ENCODE results near the gene IQCN.

The IQCN gene

DNA sequence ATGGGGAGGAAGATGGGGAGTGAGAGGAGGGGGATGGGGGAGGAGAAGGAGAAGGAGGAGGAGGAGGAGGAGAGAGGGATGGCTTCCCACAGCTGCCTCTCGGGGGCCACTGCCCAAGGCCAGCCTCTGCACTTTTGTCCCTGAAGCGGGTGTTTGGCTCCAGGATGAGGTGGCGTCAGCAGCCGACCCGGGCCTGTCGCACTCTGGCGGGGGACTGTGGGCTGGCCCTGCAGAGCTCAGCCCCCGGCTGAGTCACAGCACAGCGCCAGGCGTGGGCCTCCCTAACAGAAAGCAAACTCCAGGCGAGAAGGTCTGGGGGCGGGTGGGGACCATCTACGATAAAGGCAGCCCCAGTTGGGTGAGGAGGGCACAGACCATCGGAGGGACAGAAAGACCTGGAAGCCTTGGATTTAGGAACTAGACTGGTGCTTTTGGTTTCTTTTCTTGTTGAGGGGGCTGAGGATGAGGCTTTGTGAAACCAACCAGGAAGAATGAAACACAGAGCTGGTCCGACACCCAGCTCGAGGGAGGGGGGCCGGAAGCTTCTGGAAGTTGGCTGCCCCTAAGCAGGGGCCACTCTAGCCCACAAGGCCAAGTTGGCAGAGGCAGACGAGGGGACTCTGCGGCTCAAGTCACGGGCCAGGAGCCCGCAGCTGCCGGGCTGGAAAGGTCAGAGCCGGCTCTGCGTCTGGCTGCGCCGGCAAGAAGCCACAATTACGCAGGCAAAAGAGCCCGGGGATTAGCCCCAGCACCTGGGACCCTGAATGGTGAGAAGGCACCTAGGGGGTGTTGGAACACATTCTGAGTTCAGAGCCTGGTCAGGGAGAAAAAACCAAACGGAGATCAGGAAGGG, 30.4 kb upstream of the IQCN start:
- peak; percentile 69 for DNase-seq (ENCODE audit: low spot score)

DNA sequence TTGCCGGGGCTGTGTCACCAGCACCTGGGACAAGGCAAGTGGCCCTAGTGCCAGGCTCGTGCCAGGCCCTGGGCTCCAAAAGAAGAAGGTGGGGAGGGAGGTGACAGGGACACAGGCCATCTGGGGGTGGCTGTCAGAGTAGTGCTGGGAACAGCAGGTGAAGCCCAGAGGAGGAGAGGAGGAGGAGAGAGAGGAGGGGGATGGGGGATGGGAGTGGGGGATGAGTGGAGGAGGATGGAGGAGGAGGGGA, 29.9 kb upstream of the IQCN start:
- DNase-seq (ENCODE audit: low spot score), result no peak

DNA sequence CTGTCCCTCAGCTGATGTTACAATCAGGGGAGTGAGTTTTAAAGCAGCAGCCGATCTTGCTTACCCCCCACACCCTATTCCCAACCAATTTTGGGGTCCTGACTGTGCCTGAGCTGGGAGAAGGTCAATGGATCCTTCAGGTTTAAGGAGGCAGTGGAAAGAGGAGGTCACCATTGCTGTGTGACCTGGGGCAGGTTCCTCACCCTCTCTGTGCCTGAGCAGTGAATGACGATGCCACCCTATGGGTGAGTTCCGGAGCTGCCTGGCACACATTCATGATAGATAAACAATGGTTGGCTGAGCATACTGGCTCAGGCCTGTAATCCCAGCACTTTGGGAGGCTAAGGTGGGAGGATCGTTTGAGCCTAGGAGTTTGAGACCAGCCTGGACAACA, 27.5 kb upstream of the IQCN start:
- DNase-seq (ENCODE audit: low spot score), result no peak

DNA sequence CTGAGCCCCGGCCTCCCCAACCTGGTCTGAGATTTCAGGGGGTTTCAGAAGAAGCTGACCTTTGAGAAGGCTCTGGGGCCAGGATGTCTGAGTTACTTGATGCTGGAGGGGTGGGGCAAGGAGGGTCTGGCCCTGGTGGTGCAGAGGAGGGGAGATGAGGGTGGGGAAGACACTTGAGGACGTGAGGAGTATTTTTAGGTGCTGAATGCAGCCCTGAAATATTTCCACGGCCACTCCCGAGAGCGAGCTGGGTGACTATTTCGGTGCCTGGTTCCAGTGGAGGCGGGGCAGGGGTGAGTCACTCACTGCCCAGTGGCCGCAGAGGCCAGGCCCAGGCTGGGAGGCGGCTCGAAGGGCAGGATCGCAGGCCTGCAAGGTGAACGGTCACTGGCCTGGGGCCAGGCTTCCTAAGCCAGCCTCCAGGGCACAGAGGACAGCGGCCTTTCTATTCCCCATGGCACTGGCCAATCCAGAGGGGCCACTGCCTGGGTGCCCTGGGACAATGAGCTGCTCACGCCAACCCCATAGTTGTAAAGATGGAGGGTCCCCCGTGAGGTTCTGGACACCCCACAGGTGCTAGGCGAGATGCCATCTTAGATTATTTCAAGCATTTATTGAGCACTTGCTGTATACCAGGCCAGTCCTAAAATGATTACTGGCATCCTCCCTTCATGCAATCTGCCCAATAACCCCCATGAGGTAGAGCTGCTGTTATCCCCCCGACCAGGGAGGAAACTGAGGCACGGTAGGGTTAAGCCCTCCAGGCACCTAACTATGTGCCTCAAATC, 26.9 kb upstream of the IQCN start:
- peak; percentile 72 for DNase-seq (ENCODE audit: low spot score)

DNA sequence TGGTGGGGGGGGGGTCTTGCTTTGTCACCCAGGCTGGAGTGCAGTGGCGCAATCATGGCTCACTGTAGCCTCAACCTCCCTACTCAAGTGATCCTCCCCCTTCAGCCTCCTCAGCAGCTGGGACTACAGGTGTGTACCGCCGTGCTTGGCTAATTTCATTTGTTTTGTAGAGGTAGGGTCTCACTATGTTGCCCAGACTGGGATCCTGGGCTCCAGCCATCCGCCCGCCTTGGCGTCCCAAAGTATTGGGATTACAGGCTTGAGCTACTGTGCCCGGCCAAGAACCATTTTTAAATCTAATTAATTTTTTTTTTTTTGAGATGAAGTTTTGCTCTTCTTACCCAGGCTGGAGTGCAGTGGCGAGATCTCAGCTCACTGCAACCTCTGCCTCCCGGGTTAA, 25.4 kb upstream of the IQCN start:
- DNase-seq (ENCODE audit: low spot score), result no peak

DNA sequence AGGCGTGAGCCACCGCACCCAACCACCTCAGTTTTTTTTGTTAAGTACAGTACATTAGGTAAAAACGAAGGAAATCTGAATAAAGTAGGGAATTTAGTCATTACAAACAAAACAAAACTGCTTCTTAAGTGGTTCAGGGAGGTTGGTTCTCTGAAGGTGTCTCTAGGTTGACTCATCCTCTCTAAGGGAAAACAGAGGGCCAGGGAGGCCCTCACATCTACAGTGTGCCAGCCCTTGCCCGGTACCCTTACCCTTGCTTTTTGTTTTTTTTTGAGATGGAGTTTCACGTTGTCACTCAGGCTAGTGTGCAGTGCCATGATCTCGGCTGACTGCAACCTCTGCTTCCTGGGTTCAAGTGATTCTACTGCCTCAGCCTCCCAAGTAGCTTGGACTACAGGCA, 24.3 kb upstream of the IQCN start:
- DNase-seq (ENCODE audit: low spot score), result no peak

DNA sequence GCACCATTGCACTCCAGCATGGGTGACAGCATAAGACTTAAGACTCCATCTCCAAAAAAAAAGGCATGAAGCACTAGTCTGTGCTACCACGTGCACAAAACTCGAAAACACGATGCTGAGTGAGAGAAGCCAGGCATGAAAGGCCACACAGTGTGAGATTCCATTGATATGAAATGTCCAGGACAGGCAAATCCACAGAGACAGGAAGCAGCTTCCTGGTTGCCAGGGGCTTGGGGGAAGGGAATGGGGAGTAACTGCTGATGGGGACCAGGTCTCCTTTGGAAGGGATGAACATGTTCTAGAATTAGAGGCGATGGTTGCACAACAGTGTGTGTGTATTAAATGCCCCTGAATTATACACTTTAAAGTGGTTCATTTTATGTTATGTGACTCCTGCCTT, 23.1 kb upstream of the IQCN start:
- no peak for DNase-seq (ENCODE audit: low spot score)

DNA sequence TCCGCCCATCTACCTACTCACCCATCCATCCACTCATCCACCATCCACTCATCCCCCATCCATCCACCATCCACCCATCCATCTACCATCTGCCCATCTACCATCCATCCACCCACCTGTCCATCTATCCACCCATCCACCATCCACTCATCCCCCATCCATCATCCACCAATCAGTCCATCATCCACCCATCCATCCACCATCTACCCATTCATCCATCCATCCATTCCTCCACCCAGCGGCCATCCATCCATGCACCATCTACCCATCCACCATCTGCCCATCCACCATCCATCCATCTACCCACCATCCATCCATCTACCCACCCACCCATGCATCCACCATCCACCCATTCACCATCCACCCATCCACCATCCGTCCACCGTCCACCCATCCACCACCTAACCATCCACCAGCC, 20.8 kb upstream of the IQCN start:
- no peak for DNase-seq (ENCODE audit: low spot score)

DNA sequence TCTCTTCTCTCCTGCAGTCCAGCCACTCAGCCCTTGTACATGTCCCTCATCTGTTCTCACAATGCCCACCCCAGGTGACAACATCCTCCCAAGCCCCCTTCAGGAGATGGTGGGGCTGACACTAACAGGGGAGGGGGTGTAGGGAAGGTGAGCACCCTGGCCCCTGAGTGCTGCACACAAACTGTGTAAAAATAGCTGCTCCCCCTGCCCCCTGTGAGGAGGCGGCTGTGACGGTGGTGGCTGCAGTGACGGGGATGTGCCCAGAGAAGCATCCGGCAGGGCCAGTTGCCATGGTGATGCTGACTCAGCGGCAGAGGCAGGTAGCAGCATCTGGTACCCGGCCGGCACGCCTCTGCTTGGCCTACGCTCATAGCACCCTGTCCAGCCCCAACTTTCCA, 20.2 kb upstream of the IQCN start:
- no peak for DNase-seq (ENCODE audit: low spot score)

DNA sequence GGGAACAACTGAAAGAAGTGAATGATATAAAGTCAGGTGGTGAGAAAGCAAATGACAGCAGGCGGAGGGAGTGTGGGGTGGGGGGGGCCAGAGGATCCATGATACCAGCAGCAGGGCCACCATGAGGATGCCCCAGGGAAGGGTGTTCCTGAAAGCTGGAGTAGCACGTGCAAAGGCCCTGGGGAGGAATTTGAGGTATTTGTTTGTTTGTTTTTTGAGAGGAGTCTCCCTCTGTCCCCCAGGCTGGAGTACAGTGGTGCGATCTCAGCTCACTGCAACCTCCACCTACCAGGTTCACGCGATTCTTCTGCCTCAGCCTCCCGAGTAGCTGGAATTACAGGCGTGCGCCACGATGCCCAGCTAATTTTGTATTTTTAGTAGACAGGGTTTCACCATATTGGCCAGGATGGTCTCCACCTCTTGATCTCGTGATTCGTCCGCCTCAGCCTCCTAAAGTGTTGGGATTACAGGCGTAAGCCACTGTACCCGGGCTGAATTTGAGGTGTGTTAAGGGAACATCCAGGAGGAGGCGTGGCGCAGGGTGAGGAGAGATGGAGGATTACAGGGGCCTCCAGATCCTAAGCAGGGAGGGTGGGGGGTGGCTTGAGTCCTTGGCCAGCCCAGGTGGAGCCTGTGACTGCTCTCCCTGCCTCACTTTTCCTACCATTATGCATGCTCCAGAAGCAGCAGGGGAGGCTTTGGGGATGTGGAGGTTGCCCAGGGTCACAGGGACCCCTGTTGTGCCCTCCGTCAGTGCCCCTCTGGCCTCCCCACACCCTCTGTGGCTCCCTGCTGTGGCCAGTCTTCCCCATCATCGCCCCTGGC, 19.6 kb upstream of the IQCN start:
- no peak for DNase-seq (ENCODE audit: low spot score)

DNA sequence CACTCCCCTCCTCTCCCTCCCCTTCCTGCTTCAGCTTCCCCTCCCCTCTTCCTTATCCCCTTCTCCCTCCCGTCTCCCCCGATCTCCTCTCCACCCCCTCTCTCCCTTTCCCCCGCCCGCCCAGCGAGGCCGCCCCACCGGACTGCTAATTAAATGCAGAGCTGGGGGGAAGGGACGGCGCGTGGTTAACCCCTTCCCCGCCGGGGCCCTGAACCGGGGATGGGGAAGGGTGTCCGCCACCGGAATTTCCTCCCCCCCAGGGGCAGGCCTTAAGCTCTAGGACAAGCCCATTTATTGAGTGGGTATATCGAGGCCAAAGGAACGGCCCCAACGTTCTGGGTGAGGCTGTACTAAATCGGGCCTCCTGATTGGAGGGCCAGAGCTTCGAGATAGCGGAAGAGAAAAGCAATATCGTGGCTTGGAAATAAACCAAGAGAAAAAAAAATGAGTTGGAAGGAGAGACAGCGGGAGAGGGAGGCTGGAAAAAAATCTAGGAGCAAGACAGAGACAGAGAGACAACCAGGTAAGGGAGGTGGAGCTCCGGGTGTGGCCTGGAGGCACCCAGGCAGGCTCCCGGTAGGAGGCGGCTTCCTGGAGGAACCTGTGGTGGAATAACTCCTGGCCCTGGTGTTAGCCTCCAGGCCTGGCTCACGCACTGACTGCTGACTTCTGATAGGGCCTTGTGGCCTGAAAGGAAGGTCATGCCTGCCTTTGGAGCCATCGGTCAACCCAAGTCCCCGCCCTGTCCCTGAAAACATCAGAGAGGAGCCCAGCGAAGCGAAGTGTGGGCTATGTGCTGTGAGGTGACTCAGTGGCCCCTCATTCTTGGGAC, 18.8 kb upstream of the IQCN start:
- peak; percentile 85 for DNase-seq (ENCODE audit: low spot score)

DNA sequence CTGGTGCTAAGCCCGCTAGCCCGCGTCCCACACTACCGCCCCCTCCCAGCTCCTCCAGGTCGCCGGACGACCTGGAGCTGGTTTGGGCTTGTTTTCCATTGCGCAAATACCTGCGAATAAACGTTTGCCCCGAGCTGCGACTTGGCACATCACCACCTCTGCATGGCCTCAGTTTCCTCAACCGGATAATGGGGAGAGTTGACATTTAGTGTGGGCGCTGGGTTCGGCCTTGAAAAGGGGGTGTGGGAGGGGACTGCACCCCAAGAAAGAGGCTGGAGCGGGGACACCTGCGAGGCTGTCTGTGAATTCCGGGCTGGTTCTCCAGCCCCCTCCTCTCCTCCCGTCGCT, 18.2 kb upstream of the IQCN start:
- no peak for DNase-seq (ENCODE audit: low spot score)

DNA sequence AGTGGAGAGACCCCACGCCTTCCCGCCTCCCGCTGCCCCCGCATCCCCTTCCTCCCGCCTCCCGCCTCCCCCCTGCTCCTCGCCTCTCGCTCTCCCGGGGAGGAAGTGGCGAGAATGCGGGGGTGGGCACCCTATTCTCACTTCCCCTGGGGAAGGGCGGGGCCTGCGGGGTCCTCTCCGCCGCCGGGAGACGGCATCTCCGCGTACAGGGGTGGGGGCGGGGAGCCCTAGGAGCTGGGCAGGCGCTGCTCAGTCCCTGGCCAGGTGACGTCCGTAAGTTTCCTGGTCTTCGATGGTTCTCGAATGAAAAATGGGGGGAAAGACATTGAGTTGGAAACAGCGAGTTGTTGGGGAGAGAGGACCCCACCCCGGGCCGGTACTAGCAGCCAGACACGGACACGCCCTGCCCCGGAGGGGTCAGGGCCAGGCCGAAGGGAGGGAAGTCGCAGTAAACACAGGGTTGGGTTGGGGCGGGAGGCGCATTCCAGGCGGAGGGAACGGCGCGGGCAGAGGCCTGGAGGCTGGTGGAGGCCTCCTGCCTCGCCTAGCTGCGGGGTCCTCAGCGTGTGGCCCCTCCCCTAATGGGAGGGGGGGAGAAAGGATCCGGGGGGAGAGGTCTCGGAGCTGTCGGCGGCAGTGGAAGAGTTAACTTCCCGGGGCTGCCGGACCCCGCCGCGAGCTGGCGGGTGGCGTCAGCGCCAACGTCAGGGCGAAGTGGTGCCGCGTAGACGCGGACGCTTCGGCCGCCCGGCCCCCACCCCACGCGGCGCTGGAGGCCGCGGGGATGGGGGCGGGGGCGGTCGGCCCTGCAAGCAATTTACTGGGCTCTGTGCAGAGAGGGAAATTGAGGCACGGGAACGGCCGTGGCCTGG, 17.6 kb upstream of the IQCN start:
- peak; percentile 82 for DNase-seq (ENCODE audit: low spot score)

DNA sequence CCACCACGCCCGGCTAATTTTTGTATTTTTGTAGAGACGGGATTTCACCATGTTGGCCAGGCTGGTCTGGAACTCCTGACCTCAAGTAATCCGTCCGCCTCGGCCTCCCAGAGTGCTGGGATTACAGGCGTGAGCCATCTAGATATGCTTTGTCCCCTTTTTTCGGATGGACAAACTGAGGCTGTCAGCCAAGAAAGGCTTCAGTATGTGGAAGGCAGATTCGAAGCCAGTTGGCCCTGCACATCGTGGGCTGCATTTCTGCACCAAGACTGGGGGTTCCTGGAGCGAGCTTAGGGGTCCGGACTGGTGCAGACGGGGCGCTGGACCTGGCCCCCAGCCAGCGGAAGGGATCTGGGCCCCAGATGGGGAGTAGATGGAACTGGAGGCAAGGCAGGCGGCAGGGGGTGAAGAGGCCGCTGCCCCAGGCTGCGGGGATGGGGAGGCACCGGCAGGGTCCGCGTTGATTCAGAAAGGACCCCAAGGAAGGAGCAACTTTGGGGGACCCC, 16.8 kb upstream of the IQCN start:
- no peak for DNase-seq (ENCODE audit: low spot score)

DNA sequence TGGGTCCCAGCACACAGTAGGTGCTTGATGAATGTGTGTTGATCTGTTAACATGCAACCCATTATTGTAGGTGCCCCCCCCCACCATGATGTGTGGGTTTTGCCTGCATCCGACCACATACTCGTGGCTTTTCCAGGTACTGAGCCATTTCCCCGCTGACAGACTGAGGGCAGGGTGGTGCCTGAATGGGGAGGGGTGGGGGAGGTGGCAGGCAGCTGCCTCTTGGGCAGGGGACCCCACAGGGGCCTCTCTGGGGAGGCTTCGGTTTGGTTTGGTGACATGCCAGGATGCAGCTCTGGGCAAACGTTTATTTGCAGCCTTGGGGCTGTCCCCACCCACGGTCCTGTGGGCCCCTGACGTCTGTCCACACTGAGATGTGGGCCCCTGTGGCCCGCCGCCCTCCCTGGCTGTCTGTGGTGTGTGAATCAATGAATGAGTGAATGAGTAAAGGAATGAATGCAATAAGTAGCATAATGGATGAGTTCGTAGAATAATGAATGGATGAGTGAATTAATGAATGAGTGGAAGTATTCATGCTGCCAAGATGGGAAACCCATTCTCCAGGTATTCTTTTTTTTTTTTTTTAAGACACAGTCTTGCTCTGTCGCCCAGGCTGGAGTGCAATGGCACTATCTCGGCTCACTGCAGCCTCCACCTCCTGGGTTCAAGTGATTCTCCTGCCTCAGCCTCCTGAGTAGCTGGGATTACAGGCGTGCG, 16.2 kb upstream of the IQCN start:
- no peak for DNase-seq (ENCODE audit: low spot score)

DNA sequence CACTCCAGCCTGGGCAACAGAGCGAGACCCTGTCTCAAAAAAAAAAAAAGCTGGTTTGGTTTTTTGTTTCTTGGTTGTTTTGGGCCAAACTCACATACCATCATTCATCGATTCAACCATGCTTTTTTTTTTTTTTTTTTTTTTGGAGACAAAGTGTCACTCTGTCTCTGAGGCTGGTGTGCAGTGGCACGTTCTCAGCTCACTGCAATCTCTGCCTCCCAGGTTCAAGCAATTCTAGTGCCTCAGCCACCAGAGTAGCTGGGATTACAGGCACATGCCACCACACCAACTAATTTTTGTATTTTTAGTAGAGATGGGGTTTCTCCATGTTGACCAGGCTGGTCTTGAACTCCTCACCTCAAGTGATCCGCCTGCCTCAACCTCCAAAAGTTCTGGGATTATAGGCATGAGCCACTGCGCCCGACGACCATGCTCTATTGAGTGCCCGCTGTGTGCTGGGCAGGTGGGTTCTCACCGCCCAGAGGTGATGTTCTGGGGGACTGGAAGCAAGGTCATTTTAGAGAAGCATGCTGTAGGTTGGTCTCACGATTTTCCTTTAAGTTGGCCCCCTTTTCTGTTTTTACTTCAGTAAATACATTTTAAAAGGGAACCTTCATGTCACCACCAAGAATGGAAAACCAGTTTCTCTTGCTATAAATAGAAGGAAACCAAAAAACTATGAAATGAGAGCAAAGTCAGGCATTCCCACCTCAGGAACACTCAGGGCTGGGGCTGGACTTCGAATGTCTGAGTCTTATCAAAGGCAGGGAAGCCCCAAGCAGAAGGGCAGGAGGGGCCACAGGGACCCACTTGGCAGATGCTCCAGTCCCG, 15.4 kb upstream of the IQCN start:
- no peak for DNase-seq (ENCODE audit: low spot score)

DNA sequence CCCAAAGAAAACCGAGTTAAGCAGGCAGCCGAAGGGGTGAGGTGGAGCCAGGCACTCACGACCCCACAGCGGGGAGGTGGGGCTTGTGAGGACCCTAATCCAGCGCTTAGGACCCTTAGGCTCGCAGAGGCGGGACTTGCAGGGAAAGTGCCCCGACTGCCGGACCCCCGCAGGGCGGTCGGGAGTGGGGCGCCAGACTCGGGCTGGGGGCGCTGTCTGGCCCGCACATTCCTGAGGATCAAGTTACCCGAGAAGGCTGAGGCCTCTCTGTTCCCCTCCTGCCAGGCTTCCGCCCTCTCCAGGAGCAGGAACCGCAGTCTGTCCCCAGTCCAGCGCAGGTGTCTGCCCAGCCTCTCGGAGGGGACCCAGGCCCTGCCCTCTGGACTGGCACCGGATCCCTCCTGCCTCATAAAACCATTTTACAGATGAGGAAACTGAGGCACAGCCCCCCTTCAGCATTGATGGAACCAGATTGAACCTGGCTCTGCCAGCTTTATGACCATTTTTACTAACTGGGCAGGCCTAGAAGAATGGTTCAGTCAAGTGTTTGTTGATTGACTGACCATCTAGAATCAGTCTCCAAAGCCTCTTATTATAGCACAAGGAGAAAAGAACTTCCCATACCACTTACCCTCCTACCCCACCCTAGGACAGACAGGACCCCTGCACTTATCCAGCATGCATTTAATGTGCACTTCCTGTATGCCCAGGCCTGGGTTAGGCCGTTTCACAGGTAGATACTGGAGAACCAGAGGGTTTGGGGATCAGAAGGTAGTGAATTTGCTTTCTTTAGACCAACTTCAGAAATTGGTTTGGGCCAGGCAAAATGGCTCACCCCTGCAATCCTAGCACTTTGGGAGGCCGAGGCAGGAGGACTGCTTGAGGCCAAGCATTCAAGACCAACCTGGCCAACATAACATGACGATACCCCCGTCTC, 13.9 kb upstream of the IQCN start:
- no peak for DNase-seq (ENCODE audit: low spot score)

DNA sequence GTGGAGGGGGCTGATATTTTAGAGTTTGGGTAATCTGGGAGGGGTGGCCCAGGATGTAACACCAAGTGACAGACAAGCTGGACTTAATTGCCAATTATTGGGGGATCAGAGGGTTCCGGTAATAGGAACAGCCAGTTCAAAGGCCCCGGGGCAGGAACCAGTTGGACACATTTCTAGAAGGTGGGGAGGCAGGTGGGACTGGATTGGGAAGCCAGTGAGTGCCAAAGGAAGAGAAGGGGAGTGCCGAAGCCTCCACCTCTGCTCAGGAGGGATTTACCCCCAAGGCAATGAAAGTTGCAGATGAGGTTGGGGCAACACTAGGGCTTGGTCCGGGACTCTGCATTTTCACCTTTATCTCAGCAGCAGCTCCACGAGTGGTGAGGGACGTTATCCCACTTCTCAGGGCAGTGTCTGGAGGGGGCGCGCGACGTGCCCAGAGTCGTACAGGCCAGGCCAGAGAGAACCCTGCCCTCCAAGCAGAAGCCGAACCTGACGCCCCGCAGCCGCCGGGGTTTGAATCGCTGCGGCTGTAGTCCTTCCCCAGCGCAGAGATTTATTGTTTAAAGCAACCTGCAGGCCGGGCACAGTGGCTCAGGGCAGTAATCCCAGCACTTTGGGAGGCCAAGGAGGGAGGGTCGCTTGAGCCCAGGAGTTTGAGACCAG, 12.9 kb upstream of the IQCN start:
- DNase-seq (ENCODE audit: low spot score), result no peak
